ENCODE data around the gene CPO.

GRCh38 chr2:206991070-206991469 lies 51.8 kb downstream of the CPO start:
- TF ChIP-seq EP300 (IDR thresholded peaks at IDR 0.05) (no peak), CTCF (IDR thresholded peaks at IDR 0.05) (no peak), POLR2A (IDR thresholded peaks at IDR 0.05) (no peak)

Data from tibial nerve (tissue), 4 donors.